Spinal cord (tissue), 10 donors: ENCODE results near the gene PACSIN2. TPM values are rescaled to one million over a fixed set of nuclear protein-coding genes. Genes with fewer than 3 reads are reported as not detected.
"Not testable (repeated sequence)": the region's sequence is repeated elsewhere in the genome, so short reads cannot be mapped to it uniquely, and the experiment has no call there.

Experiments
- DNase-seq, 6 donors: peaks; one replicate each; pipeline versions ENCODE4 v3.0.0 to v3.0.0-alpha.2; 2013 to 2015; ENCODE audit warnings: low spot score in 6 of 6, low read depth in 4 of 6
- H3K27ac ChIP-seq: one replicate; pipeline ENCODE4 v1.5.1; 2013; ENCODE audit warnings: low read depth, low read length, control low read depth
- H3K27me3 ChIP-seq: one replicate; pipeline ENCODE4 v1.6.1; 2013; ENCODE audit warnings: low read length; ENCODE audit not compliant: control insufficient read depth, insufficient read depth
- H3K36me3 ChIP-seq: one replicate; pipeline ENCODE4 v1.6.1; 2013; ENCODE audit warnings: low read length; ENCODE audit not compliant: control insufficient read depth, insufficient read depth
- H3K4me1 ChIP-seq: one replicate; pipeline ENCODE4 v1.6.1; 2013; ENCODE audit warnings: low read length; ENCODE audit not compliant: control insufficient read depth, insufficient read depth
- H3K4me3 ChIP-seq: one replicate; pipeline ENCODE4 v1.5.1; 2013; ENCODE audit warnings: low read depth, low read length, control low read depth
- H3K9me3 ChIP-seq: one replicate; pipeline ENCODE4 v1.6.1; 2013; ENCODE audit warnings: low read length; ENCODE audit not compliant: control insufficient read depth, insufficient read depth
- WGBS: methylation state at CpG from one replicate; pipeline ENCODE4 v1.1.5; 2013; ENCODE audit warnings: missing lambda C conversion rate; ENCODE audit not compliant: insufficient coverage; 5-methylcytosine and 5-hydroxymethylcytosine counted together
- polyA plus RNA-seq, 2 donors: library from polyadenylated mRNA; unstranded; fragments of 120-200 nt; gene quantifications; one replicate each; pipeline ENCODE4 v1.2.1, GENCODE V29; 2013; ENCODE audit not compliant: insufficient read length in 2 of 2
- total RNA-seq, 2 donors: library from RNA; depleted of rRNA in 1 of 2; stranded (reverse); fragments of 120-200 nt in 1 of 2; fragments of >200 nt in 1 of 2; gene quantifications; one replicate each; pipeline versions ENCODE4 v1.2.3 to v1.2.4, GENCODE V29; 2013 to 2014
- donor health status: healthy.

PACSIN2 gene
- total and polyA plus RNA-seq, 4 donors, result 36.3 to 54.2 (median 45.9) TPM

- H3K4me1 ChIP-seq, result peaks cover 21% of the 10 kb centered on the region
- peaks cover 1% of the 10 kb centered on the region for H3K9me3 ChIP-seq
- H3K27ac ChIP-seq, result no peak overlapping the region
- no peaks in the 10 kb centered on the region for H3K36me3 ChIP-seq
- no peak overlapping the region for H3K4me3 ChIP-seq
- H3K27me3 ChIP-seq, result no peaks in the 10 kb centered on the region
- DNase-seq, result no peak
- WGBS, result 99% methylated on average over 6 of the region's 8 CpGs
Measured at GRCh38 chr22:42955087-42955635, 59.8 kb downstream of the PACSIN2 start.

GRCh38 chr22:42953751-42954150 lies 61.2 kb downstream of the PACSIN2 start:
- not testable (repeated sequence) for H3K27me3 ChIP-seq, H3K9me3 ChIP-seq, H3K4me3 ChIP-seq, H3K36me3 ChIP-seq, H3K27ac ChIP-seq, DNase-seq
- 87% methylated on average over 3 of the region's 6 CpGs for WGBS
- H3K4me1 ChIP-seq, result peaks cover 12% of the 10 kb centered on the region

- H3K27ac ChIP-seq, result no peak overlapping the region
- 75% methylated on average over 12 of the region's 13 CpGs for WGBS
- H3K27me3 ChIP-seq, result no peaks in the 10 kb centered on the region
- H3K4me3 ChIP-seq, result no peak overlapping the region
- H3K4me1 ChIP-seq, result peaks cover 29% of the 10 kb centered on the region
- H3K9me3 ChIP-seq, result peaks cover 1% of the 10 kb centered on the region
- no peak for DNase-seq
- H3K36me3 ChIP-seq, result peaks cover 2% of the 10 kb centered on the region
Measured at GRCh38 chr22:42951093-42951710, 63.7 kb downstream of the PACSIN2 start.

- DNase-seq, result no peak
- 43% methylated on average over 2 of the region's 5 CpGs for WGBS
- H3K27me3 ChIP-seq, result no peaks in the 10 kb centered on the region
- peaks cover 29% of the 10 kb centered on the region for H3K4me1 ChIP-seq
- no peak overlapping the region for H3K27ac ChIP-seq
- no peaks in the 10 kb centered on the region for H3K9me3 ChIP-seq
- H3K4me3 ChIP-seq, result no peak overlapping the region
- peaks cover 2% of the 10 kb centered on the region for H3K36me3 ChIP-seq
Measured at GRCh38 chr22:42950281-42950680, 64.7 kb downstream of the PACSIN2 start.

GRCh38 chr22:42949159-42949558 lies 65.8 kb downstream of the PACSIN2 start:
- WGBS, result no CpG with 5 or more reads among the region's 6 CpGs
- no peak for DNase-seq
- Histone ChIP-seq H3K36me3 (peaks cover 6% of the 10 kb centered on the region), H3K27ac (no peak overlapping the region), H3K4me1 (peaks cover 29% of the 10 kb centered on the region), H3K27me3 (no peaks in the 10 kb centered on the region), H3K9me3 (no peaks in the 10 kb centered on the region), H3K4me3 (no peak overlapping the region)

GRCh38 chr22:42948294-42948693 lies 66.7 kb downstream of the PACSIN2 start:
- no peak overlapping the region for H3K4me3 ChIP-seq
- no peak for DNase-seq
- WGBS, result 90% methylated on average over 1 of the region's 2 CpGs
- no peaks in the 10 kb centered on the region for H3K9me3 ChIP-seq
- peak overlapping the region; percentile 29 for H3K27ac ChIP-seq
- no peaks in the 10 kb centered on the region for H3K27me3 ChIP-seq
- H3K36me3 ChIP-seq, result peaks cover 6% of the 10 kb centered on the region
- H3K4me1 ChIP-seq, result peaks cover 29% of the 10 kb centered on the region

- peak overlapping the region; percentile 29 for H3K27ac ChIP-seq
Measured at GRCh38 chr22:42947211-42947990, 67.5 kb downstream of the PACSIN2 start.

DNA sequence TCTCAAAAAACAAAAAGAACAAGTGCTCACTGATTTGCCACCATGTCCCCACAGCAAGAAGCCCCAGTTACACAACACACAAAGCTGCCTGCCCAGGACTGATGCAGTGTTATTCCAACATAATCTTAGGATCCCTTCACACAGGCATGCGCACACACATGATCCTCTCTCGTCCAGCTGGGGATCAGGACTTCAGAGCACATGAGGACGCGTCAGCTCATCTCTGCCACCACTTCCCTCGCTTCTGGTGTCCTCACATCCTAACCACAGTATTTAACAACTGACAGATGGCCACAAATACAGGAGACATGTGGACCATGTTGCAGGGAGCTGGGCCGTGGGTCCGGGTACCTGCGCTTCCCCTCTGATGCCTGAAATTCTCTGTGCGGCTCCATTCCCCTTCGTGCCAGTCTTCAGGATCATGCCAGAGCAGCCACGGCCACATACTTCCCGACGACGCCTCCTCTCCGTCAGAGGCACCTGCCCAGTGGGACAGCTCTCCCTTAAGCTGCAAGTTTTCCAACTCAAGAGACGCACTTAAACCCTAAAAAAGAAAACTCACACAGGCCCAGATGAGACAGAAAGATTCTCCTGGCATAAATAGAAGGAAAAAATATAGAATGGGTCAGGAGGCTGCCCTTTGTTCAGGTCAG lies 68.3 kb downstream of the PACSIN2 start:
- 92% methylated on average over 15 of the region's 16 CpGs for WGBS
- DNase-seq, result no peak
- no peak overlapping the region for H3K4me3 ChIP-seq
- H3K27ac ChIP-seq, result peak overlapping the region; percentile 29
- H3K9me3 ChIP-seq, result no peaks in the 10 kb centered on the region
- H3K27me3 ChIP-seq, result no peaks in the 10 kb centered on the region
- H3K4me1 ChIP-seq, result peaks cover 28% of the 10 kb centered on the region
- peaks cover 6% of the 10 kb centered on the region for H3K36me3 ChIP-seq

More at GRCh38 chr22:42947211-42947990, 67.5 kb downstream of the PACSIN2 start:
- peaks cover 6% of the 10 kb centered on the region for H3K36me3 ChIP-seq
- peaks cover 29% of the 10 kb centered on the region for H3K4me1 ChIP-seq
- H3K9me3 ChIP-seq, result no peaks in the 10 kb centered on the region
- 32% methylated on average over 7 of the region's 13 CpGs for WGBS
- no peak overlapping the region for H3K4me3 ChIP-seq
- no peaks in the 10 kb centered on the region for H3K27me3 ChIP-seq
- DNase-seq, result peak in 1 of 6 donors; percentile 32

DNA sequence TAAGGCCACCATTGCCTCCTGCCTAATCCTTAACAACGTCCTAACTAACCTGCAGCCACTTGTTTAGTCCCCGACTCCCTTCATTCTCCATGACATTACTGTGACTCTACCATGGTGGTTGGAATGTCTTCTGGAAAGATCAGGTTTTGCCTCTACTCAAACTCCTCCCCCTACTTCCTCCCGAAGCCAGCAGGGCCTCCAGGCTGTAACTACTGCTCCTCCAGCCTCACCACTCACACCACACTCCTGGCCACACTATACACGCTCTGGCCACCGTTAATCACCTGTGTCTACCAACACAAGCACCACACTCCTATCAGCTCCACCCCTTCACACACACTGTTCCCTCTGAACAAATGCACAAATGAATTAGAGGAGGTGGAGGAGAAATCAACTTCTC lies 69.2 kb downstream of the PACSIN2 start:
- Histone ChIP-seq H3K9me3 (no peaks in the 10 kb centered on the region), H3K27ac (no peak overlapping the region)
- WGBS, result 62% methylated on average over 5 of the region's 5 CpGs

More for the DNA sequence above, 69.2 kb downstream of the PACSIN2 start:
- no peaks in the 10 kb centered on the region for H3K27me3 ChIP-seq
- H3K36me3 ChIP-seq, result peaks cover 6% of the 10 kb centered on the region
- H3K4me1 ChIP-seq, result peaks cover 22% of the 10 kb centered on the region
- no peak overlapping the region for H3K4me3 ChIP-seq
- DNase-seq, result no peak
